GM23338 (cell line): ENCODE results near the gene HIF3A.
"Not testable (repeated sequence)": the region's sequence is repeated elsewhere in the genome, so short reads cannot be mapped to it uniquely, and the experiment has no call there.

Experiments used
- CREB1 ChIP-seq: fragments of 250-450 bp; sonication (Bioruptor Pico); IDR thresholded peaks from 2 replicates; pipeline ENCODE4 v1.5.0; 2020; ENCODE audit warnings: low read depth, mild to moderate bottlenecking, moderate library complexity
- EZH2 ChIP-seq: fragments of 200-600 bp; sonication (generic); IDR thresholded peaks from one replicate; pipeline ENCODE4 v1.8.0; 2017; ENCODE audit warnings: antibody characterized with exemption, mild to moderate bottlenecking, low read depth; ENCODE audit not compliant: unreplicated experiment
- EZH2phosphoT487 ChIP-seq: fragments of 200-600 bp; sonication (generic); IDR thresholded peaks from one replicate; pipeline ENCODE4 v1.8.1; 2018; ENCODE audit warnings: antibody characterized with exemption; ENCODE audit not compliant: unreplicated experiment
- JUNB ChIP-seq: IDR thresholded peaks from one replicate; pipeline ENCODE4 v1.6.1; 2016; ENCODE audit warnings: antibody characterized with exemption; ENCODE audit not compliant: unreplicated experiment
- NANOG ChIP-seq: IDR thresholded peaks from 2 replicates; pipeline ENCODE4 v1.6.1; 2016; ENCODE audit warnings: antibody characterized with exemption, borderline replicate concordance
- POLR2AphosphoS5 ChIP-seq: IDR thresholded peaks from 2 replicates; pipeline ENCODE4 v1.6.1; 2016; ENCODE audit warnings: antibody characterized with exemption, low read depth
- STAT1 ChIP-seq: IDR thresholded peaks from one replicate; pipeline ENCODE4 v1.6.1; 2016; ENCODE audit warnings: antibody characterized with exemption; ENCODE audit not compliant: unreplicated experiment
- ZNF331 ChIP-seq: fragments of 250-450 bp; sonication (Bioruptor Pico); IDR thresholded peaks from 2 replicates; pipeline ENCODE4 v1.5.0; 2020; ENCODE audit warnings: low read depth, mild to moderate bottlenecking, moderate library complexity
- TF ChIP-seq, protein P1 (sequence below), 2 experiments: fragments of 200-600 bp in 1 of 2; sonication (generic) in 1 of 2; conservative IDR thresholded peaks; 2 replicates each; pipeline versions ENCODE4 v1.5.1 to v1.6.1; 2016 to 2017; ENCODE audit warnings: antibody characterized with exemption in 2 of 2, low read depth in 2 of 2, mild to moderate bottlenecking in 2 of 2, moderate library complexity in 1 of 2
- TF ChIP-seq, protein P2 (sequence below): IDR thresholded peaks from one replicate; pipeline ENCODE4 v1.6.1; 2018; ENCODE audit warnings: antibody characterized with exemption; ENCODE audit not compliant: unreplicated experiment
- TF ChIP-seq, protein P3 (sequence below): IDR thresholded peaks from 2 replicates; pipeline ENCODE4 v1.6.1; 2016; ENCODE audit warnings: antibody characterized with exemption

DNA sequence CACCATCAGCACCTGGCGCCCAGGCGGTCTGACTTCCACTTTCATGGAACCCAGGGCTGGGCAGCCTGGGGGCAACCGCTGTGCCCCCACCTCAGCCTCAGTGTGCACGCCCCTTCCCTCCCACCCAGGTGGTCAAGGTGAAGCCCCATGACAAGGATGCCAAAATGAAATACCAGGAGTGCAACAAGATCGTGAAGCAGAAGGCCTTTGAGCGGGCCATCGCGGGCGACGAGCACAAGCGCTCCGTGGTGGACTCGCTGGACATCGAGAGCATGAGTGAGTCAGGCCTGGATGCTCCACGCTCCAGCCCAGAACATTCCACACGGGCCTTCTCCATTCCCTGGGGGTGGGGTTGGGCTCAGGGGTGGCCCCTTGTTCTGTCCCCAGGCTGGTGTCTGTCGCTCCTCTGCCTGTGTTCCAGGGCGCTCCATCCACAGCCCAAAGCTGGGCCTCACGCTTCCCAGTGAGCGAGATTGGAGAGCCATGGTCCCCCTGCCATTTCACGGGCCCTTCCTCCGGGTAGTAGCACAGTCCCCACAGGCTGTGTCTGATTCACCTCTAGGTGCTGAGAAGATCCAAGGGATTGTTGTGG, 78.7 kb downstream of the HIF3A start:
- TF ChIP-seq, protein P1, sequence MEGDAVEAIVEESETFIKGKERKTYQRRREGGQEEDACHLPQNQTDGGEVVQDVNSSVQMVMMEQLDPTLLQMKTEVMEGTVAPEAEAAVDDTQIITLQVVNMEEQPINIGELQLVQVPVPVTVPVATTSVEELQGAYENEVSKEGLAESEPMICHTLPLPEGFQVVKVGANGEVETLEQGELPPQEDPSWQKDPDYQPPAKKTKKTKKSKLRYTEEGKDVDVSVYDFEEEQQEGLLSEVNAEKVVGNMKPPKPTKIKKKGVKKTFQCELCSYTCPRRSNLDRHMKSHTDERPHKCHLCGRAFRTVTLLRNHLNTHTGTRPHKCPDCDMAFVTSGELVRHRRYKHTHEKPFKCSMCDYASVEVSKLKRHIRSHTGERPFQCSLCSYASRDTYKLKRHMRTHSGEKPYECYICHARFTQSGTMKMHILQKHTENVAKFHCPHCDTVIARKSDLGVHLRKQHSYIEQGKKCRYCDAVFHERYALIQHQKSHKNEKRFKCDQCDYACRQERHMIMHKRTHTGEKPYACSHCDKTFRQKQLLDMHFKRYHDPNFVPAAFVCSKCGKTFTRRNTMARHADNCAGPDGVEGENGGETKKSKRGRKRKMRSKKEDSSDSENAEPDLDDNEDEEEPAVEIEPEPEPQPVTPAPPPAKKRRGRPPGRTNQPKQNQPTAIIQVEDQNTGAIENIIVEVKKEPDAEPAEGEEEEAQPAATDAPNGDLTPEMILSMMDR (conservative IDR thresholded peaks at IDR 0.05; ENCODE audit: low read depth in 2 of 2) = not testable (repeated sequence)
- TF ChIP-seq EZH2, CREB1, EZH2phosphoT487, POLR2AphosphoS5, JUNB, NANOG, ZNF331, STAT1: not testable (repeated sequence)
- TF ChIP-seq, protein P2, sequence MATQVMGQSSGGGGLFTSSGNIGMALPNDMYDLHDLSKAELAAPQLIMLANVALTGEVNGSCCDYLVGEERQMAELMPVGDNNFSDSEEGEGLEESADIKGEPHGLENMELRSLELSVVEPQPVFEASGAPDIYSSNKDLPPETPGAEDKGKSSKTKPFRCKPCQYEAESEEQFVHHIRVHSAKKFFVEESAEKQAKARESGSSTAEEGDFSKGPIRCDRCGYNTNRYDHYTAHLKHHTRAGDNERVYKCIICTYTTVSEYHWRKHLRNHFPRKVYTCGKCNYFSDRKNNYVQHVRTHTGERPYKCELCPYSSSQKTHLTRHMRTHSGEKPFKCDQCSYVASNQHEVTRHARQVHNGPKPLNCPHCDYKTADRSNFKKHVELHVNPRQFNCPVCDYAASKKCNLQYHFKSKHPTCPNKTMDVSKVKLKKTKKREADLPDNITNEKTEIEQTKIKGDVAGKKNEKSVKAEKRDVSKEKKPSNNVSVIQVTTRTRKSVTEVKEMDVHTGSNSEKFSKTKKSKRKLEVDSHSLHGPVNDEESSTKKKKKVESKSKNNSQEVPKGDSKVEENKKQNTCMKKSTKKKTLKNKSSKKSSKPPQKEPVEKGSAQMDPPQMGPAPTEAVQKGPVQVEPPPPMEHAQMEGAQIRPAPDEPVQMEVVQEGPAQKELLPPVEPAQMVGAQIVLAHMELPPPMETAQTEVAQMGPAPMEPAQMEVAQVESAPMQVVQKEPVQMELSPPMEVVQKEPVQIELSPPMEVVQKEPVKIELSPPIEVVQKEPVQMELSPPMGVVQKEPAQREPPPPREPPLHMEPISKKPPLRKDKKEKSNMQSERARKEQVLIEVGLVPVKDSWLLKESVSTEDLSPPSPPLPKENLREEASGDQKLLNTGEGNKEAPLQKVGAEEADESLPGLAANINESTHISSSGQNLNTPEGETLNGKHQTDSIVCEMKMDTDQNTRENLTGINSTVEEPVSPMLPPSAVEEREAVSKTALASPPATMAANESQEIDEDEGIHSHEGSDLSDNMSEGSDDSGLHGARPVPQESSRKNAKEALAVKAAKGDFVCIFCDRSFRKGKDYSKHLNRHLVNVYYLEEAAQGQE = not testable (repeated sequence)
- TF ChIP-seq, protein P3, sequence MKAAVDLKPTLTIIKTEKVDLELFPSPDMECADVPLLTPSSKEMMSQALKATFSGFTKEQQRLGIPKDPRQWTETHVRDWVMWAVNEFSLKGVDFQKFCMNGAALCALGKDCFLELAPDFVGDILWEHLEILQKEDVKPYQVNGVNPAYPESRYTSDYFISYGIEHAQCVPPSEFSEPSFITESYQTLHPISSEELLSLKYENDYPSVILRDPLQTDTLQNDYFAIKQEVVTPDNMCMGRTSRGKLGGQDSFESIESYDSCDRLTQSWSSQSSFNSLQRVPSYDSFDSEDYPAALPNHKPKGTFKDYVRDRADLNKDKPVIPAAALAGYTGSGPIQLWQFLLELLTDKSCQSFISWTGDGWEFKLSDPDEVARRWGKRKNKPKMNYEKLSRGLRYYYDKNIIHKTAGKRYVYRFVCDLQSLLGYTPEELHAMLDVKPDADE = not testable (repeated sequence)
